Measurements from ENCODE around the gene LMBRD1. TPM values are rescaled to one million over a fixed set of nuclear protein-coding genes. Genes with fewer than 3 reads are reported as not detected.

Gene LMBRD1
- total and polyA plus RNA-seq, 2 of the 13 experiments (the other 11 are each of a cell fraction or from before 2014, with no cell fraction given): 18.9 to 21.5 TPM

DNA sequence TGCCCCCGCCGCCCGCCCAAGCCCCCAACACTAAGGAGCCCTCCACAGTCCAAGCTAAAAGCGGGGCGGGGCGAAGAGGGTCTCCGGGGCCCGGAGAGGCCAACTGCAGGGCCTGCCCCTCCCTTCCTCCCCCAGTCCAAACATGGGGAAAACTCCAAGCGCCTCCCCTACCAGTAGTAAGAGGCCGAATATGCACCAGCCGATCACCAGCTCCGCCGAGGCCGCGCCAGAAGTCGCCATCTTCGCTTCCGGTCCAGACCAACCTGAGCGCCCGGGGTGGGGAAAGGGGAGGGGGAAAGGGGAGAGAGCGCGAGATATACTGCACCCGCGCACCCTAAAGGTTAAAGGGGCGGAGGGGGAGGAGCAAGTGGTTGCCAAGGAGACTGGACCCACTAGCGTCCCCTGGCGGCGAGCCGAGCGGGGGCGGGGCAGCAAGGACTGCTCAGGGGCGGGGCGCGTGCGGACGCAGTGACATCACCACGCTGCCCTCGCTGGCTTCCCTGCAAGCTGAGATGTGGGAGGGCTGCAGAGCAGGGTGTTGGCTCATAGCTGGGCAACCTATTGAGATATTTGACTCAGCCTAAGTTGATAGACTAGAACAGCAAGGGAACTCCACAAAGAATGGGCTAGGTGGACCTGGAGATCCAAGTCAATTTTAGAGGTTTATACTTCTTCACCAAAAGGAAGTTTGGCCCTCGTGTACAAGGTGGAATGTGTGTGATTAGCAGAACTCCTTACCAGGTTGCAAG, at the start of gene LMBRD1 (continued):
- TF ChIP-seq HCFC1 (IDR thresholded peaks at IDR 0.05; ENCODE audit: low read depth, low read length): peak; percentile 40
- peak; percentile 73 for TF ChIP-seq POLR2AphosphoS5 (IDR thresholded peaks at IDR 0.05; ENCODE audit: low read depth, low read length)
- TF ChIP-seq, protein P1, sequence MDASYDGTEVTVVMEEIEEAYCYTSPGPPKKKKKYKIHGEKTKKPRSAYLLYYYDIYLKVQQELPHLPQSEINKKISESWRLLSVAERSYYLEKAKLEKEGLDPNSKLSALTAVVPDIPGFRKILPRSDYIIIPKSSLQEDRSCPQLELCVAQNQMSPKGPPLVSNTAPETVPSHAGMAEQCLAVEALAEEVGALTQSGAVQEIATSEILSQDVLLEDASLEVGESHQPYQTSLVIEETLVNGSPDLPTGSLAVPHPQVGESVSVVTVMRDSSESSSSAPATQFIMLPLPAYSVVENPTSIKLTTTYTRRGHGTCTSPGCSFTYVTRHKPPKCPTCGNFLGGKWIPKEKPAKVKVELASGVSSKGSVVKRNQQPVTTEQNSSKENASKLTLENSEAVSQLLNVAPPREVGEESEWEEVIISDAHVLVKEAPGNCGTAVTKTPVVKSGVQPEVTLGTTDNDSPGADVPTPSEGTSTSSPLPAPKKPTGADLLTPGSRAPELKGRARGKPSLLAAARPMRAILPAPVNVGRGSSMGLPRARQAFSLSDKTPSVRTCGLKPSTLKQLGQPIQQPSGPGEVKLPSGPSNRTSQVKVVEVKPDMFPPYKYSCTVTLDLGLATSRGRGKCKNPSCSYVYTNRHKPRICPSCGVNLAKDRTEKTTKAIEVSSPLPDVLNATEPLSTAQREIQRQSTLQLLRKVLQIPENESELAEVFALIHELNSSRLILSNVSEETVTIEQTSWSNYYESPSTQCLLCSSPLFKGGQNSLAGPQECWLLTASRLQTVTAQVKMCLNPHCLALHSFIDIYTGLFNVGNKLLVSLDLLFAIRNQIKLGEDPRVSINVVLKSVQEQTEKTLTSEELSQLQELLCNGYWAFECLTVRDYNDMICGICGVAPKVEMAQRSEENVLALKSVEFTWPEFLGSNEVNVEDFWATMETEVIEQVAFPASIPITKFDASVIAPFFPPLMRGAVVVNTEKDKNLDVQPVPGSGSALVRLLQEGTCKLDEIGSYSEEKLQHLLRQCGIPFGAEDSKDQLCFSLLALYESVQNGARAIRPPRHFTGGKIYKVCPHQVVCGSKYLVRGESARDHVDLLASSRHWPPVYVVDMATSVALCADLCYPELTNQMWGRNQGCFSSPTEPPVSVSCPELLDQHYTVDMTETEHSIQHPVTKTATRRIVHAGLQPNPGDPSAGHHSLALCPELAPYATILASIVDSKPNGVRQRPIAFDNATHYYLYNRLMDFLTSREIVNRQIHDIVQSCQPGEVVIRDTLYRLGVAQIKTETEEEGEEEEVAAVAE (CRISPR knock-in tag; IDR thresholded peaks at IDR 0.05; ENCODE audit: borderline replicate concordance): no peak
- TF ChIP-seq, protein P2, sequence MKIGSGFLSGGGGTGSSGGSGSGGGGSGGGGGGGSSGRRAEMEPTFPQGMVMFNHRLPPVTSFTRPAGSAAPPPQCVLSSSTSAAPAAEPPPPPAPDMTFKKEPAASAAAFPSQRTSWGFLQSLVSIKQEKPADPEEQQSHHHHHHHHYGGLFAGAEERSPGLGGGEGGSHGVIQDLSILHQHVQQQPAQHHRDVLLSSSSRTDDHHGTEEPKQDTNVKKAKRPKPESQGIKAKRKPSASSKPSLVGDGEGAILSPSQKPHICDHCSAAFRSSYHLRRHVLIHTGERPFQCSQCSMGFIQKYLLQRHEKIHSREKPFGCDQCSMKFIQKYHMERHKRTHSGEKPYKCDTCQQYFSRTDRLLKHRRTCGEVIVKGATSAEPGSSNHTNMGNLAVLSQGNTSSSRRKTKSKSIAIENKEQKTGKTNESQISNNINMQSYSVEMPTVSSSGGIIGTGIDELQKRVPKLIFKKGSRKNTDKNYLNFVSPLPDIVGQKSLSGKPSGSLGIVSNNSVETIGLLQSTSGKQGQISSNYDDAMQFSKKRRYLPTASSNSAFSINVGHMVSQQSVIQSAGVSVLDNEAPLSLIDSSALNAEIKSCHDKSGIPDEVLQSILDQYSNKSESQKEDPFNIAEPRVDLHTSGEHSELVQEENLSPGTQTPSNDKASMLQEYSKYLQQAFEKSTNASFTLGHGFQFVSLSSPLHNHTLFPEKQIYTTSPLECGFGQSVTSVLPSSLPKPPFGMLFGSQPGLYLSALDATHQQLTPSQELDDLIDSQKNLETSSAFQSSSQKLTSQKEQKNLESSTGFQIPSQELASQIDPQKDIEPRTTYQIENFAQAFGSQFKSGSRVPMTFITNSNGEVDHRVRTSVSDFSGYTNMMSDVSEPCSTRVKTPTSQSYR (CRISPR knock-in tag; IDR thresholded peaks at IDR 0.05; ENCODE audit: borderline replicate concordance): peak; percentile 68; the same call in 1 of the 2 replicates
- 0 out of 2 replicates have a peak, but pooled peaks have one; percentile 53 for TF ChIP-seq KLF12 (CRISPR knock-in tag; IDR thresholded peaks at IDR 0.05; ENCODE audit: borderline replicate concordance)
- no peak for TF ChIP-seq ZNF256 (CRISPR knock-in tag; conservative IDR thresholded peaks at IDR 0.05)
- TF ChIP-seq MTA1 (CRISPR knock-in tag; IDR thresholded peaks at IDR 0.05; ENCODE audit: borderline replicate concordance): peak; percentile 68; the same call in 1 of the 2 replicates
- TF ChIP-seq RARG (CRISPR knock-in tag; IDR thresholded peaks at IDR 0.05; ENCODE audit: low read depth): no peak
- peak; percentile 76 for TF ChIP-seq THAP11 (CRISPR knock-in tag; IDR thresholded peaks at IDR 0.05)
- TF ChIP-seq NONO (IDR thresholded peaks at IDR 0.05): no peak
- peak; percentile 61; the same call in 1 of the 2 replicates for TF ChIP-seq NONO (CRISPR knock-in tag; conservative IDR thresholded peaks at IDR 0.05)
- peak; percentile 67; the same call in 1 of the 2 replicates for TF ChIP-seq ETV5 (CRISPR knock-in tag; IDR thresholded peaks at IDR 0.05; ENCODE audit: borderline replicate concordance)
- peak; percentile 58; the same call in 1 of the 2 replicates for TF ChIP-seq FOSL2 (CRISPR knock-in tag; IDR thresholded peaks at IDR 0.05)
- no peak for TF ChIP-seq ZNF570 (CRISPR knock-in tag; IDR thresholded peaks at IDR 0.05; ENCODE audit: borderline replicate concordance)
- TF ChIP-seq, protein P3, sequence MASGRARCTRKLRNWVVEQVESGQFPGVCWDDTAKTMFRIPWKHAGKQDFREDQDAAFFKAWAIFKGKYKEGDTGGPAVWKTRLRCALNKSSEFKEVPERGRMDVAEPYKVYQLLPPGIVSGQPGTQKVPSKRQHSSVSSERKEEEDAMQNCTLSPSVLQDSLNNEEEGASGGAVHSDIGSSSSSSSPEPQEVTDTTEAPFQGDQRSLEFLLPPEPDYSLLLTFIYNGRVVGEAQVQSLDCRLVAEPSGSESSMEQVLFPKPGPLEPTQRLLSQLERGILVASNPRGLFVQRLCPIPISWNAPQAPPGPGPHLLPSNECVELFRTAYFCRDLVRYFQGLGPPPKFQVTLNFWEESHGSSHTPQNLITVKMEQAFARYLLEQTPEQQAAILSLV (CRISPR knock-in tag; IDR thresholded peaks at IDR 0.05; ENCODE audit: borderline replicate concordance): peak; percentile 54; the same call in 1 of the 2 replicates
- TF ChIP-seq, protein P4, sequence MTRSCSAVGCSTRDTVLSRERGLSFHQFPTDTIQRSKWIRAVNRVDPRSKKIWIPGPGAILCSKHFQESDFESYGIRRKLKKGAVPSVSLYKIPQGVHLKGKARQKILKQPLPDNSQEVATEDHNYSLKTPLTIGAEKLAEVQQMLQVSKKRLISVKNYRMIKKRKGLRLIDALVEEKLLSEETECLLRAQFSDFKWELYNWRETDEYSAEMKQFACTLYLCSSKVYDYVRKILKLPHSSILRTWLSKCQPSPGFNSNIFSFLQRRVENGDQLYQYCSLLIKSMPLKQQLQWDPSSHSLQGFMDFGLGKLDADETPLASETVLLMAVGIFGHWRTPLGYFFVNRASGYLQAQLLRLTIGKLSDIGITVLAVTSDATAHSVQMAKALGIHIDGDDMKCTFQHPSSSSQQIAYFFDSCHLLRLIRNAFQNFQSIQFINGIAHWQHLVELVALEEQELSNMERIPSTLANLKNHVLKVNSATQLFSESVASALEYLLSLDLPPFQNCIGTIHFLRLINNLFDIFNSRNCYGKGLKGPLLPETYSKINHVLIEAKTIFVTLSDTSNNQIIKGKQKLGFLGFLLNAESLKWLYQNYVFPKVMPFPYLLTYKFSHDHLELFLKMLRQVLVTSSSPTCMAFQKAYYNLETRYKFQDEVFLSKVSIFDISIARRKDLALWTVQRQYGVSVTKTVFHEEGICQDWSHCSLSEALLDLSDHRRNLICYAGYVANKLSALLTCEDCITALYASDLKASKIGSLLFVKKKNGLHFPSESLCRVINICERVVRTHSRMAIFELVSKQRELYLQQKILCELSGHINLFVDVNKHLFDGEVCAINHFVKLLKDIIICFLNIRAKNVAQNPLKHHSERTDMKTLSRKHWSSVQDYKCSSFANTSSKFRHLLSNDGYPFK (CRISPR knock-in tag; IDR thresholded peaks at IDR 0.05; ENCODE audit: borderline replicate concordance): no peak
- TF ChIP-seq HDAC6 (IDR thresholded peaks at IDR 0.05; ENCODE audit: low read depth, low read length): no peak

All from HepG2 (cell line).